H9 (cell line): ENCODE data around the gene TOR3A. TPM values are rescaled to one million over a fixed set of nuclear protein-coding genes. Genes with fewer than 3 reads are reported as not detected.

ENCODE experiments used
- DNase-seq: peaks from one replicate; pipeline ENCODE4 v3.0.0-alpha.2; 2017
- H2AFZ ChIP-seq: one replicate; pipeline ENCODE4 v1.6.1; 2013; ENCODE audit warnings: mild to moderate bottlenecking, low read length, control low read depth, moderate library complexity
- H2AK5ac ChIP-seq: 2 replicates; pipeline ENCODE4 v1.6.1; 2013; ENCODE audit warnings: low read length, control low read depth, mixed read lengths; ENCODE audit not compliant: insufficient read length
- H2BK120ac ChIP-seq: one replicate; pipeline ENCODE4 v1.6.1; 2013; ENCODE audit warnings: low read depth, mild to moderate bottlenecking, low read length, control low read depth, inconsistent platforms; ENCODE audit not compliant: poor library complexity, severe bottlenecking
- H2BK12ac ChIP-seq: 2 replicates; pipeline ENCODE4 v1.6.1; 2013; ENCODE audit warnings: low read length, control low read depth, mixed read lengths, low read depth; ENCODE audit not compliant: insufficient read length
- H2BK15ac ChIP-seq: 2 replicates; pipeline ENCODE4 v1.6.1; 2013; ENCODE audit warnings: low read depth, low read length, control low read depth
- H2BK20ac ChIP-seq: one replicate; pipeline ENCODE4 v1.6.1; 2013; ENCODE audit warnings: low read depth, mild to moderate bottlenecking, low read length, control low read depth, inconsistent platforms; ENCODE audit not compliant: poor library complexity, severe bottlenecking
- H2BK5ac ChIP-seq: 2 replicates; pipeline ENCODE4 v1.6.1; 2013; ENCODE audit warnings: low read length, control low read depth, mixed read lengths; ENCODE audit not compliant: insufficient read length
- H3K14ac ChIP-seq: 2 replicates; pipeline ENCODE4 v1.6.1; 2013; ENCODE audit warnings: low read length, control low read depth; ENCODE audit not compliant: insufficient read depth
- H3K18ac ChIP-seq: 2 replicates; pipeline ENCODE4 v1.6.1; 2013; ENCODE audit warnings: low read depth, mild to moderate bottlenecking, mixed read lengths, low read length, control low read depth; ENCODE audit not compliant: insufficient read length
- H3K23ac ChIP-seq: 2 replicates; pipeline ENCODE4 v1.6.1; 2013; ENCODE audit warnings: low read length, control low read depth, mixed read lengths, low read depth; ENCODE audit not compliant: insufficient read length
- H3K23me2 ChIP-seq: 2 replicates; pipeline ENCODE4 v1.6.1; 2013; ENCODE audit warnings: low read depth, mild to moderate bottlenecking, mixed read lengths, low read length, control low read depth; ENCODE audit not compliant: insufficient read length, poor library complexity, severe bottlenecking
- H3K27ac ChIP-seq: 2 replicates; pipeline ENCODE4 v1.5.1; 2013; ENCODE audit warnings: low read length, control low read depth, mixed read lengths, low read depth; ENCODE audit not compliant: insufficient read length
- H3K27me3 ChIP-seq: 2 replicates; pipeline ENCODE4 v1.6.1; 2013; ENCODE audit warnings: low read length, control low read depth, inconsistent platforms; ENCODE audit not compliant: insufficient read depth
- H3K4ac ChIP-seq: 2 replicates; pipeline ENCODE4 v1.6.1; 2013; ENCODE audit warnings: low read depth, mild to moderate bottlenecking, control low read depth, inconsistent platforms, low read length, moderate library complexity
- H3K4me1 ChIP-seq: 2 replicates; pipeline ENCODE4 v1.6.1; 2013; ENCODE audit warnings: low read length, control low read depth, inconsistent platforms; ENCODE audit not compliant: insufficient read depth
- H3K4me2 ChIP-seq: 2 replicates; pipeline ENCODE4 v1.6.1; 2013; ENCODE audit warnings: low read length, control low read depth, mixed read lengths; ENCODE audit not compliant: insufficient read length, insufficient read depth
- H3K56ac ChIP-seq: 2 replicates; pipeline ENCODE4 v1.6.1; 2013; ENCODE audit warnings: low read depth, mild to moderate bottlenecking, mixed read lengths, low read length, control low read depth; ENCODE audit not compliant: insufficient read length
- H3K79me1 ChIP-seq: 2 replicates; pipeline ENCODE4 v1.6.1; 2013; ENCODE audit warnings: low read depth, mild to moderate bottlenecking, moderate library complexity, low read length, control low read depth, inconsistent platforms; ENCODE audit not compliant: insufficient read depth, poor library complexity, severe bottlenecking
- H3K79me2 ChIP-seq: 2 replicates; pipeline ENCODE4 v1.6.1; 2013; ENCODE audit warnings: low read length, control low read depth, inconsistent platforms; ENCODE audit not compliant: insufficient read depth
- H3K9ac ChIP-seq: 2 replicates; pipeline ENCODE4 v1.6.1; 2013; ENCODE audit warnings: low read length, control low read depth, mixed read lengths; ENCODE audit not compliant: insufficient read length; ENCODE audit errors: extremely low read depth
- H3K9me3 ChIP-seq: one replicate; pipeline ENCODE4 v1.6.1; 2013; ENCODE audit warnings: low read depth, low read length, inconsistent platforms; ENCODE audit not compliant: control insufficient read depth
- H3T11ph ChIP-seq: one replicate; pipeline ENCODE4 v1.6.1; 2013; ENCODE audit warnings: mild to moderate bottlenecking, low read length, control low read depth, inconsistent platforms
- H4K20me1 ChIP-seq: one replicate; pipeline ENCODE4 v1.6.1; 2013; ENCODE audit not compliant: control insufficient read depth, insufficient read length, insufficient read depth
- H4K5ac ChIP-seq: 2 replicates; pipeline ENCODE4 v1.6.1; 2013; ENCODE audit warnings: low read depth, mild to moderate bottlenecking, mixed read lengths, low read length, control low read depth; ENCODE audit not compliant: insufficient read length
- H4K8ac ChIP-seq: replicated peaks from 2 replicates; pipeline ENCODE4 v1.6.1; 2013; ENCODE audit warnings: low read length, control low read depth, mixed read lengths, low read depth; ENCODE audit not compliant: insufficient read length
- H4K91ac ChIP-seq: 2 replicates; pipeline ENCODE4 v1.6.1; 2013; ENCODE audit warnings: low read depth, mild to moderate bottlenecking, moderate library complexity, mixed read lengths, low read length, control low read depth; ENCODE audit not compliant: insufficient read length
- H3K27ac Mint-ChIP-seq, 3 experiments: 2 replicates in 2 of 3; 3 replicates in 1 of 3; pipeline ENCODE4 v1.8.0; 2020 to 2021; ENCODE audit warnings: mixed read lengths in 3 of 3, mild to moderate bottlenecking in 1 of 3, moderate library complexity in 1 of 3
- H3K27me3 Mint-ChIP-seq: 2 replicates; pipeline ENCODE4 v1.8.0; 2021; ENCODE audit warnings: low read depth, mild to moderate bottlenecking, moderate library complexity, mixed read lengths
- H3K36me3 Mint-ChIP-seq, 3 experiments: 2 replicates in 2 of 3; 3 replicates in 1 of 3; pipeline ENCODE4 v1.8.0; 2020 to 2021; ENCODE audit warnings: low read depth in 3 of 3, mixed read lengths in 3 of 3; ENCODE audit not compliant: insufficient read depth in 1 of 3
- H3K4me1 Mint-ChIP-seq, 2 experiments: 2 replicates each; pipeline ENCODE4 v1.8.0; 2020; ENCODE audit warnings: mixed read lengths in 2 of 2
- H3K4me3 Mint-ChIP-seq, 2 experiments: 2 replicates in 1 of 2; 3 replicates in 1 of 2; pipeline ENCODE4 v1.8.0; 2020 to 2021; ENCODE audit warnings: mild to moderate bottlenecking in 2 of 2, mixed read lengths in 2 of 2, moderate library complexity in 1 of 2
- H3K9me3 Mint-ChIP-seq, 2 experiments: 2 replicates in 1 of 2; 3 replicates in 1 of 2; pipeline ENCODE4 v1.8.0; 2020; ENCODE audit warnings: mild to moderate bottlenecking in 2 of 2, mixed read lengths in 2 of 2, moderate library complexity in 1 of 2
- CTCF ChIP-seq: fragments of 200-600 bp; sonication (generic); conservative IDR thresholded peaks from 3 replicates; pipeline ENCODE4 v1.8.0; 2021; ENCODE audit warnings: antibody characterized with exemption, mild to moderate bottlenecking
- WGBS: extraction: QIAGEN DNeasy Blood & Tissue Kit; methylation state at CpG from one replicate; pipeline ENCODE4 v1.1.7; 2013; ENCODE audit warnings: missing lambda C conversion rate, low lambda C conversion rate, mixed read lengths; ENCODE audit not compliant: insufficient read length; ENCODE audit errors: extremely low coverage; 5-methylcytosine and 5-hydroxymethylcytosine counted together
- total RNA-seq: library from RNA; stranded (reverse); gene quantifications from 2 replicates; pipeline ENCODE4 v1.2.1, GENCODE V29; 2021

Gene TOR3A
- total RNA-seq, 1 experiment from 2014 or later = 27.3 TPM

GRCh38 chr1:179120736-179121135 lies 38.9 kb downstream of the TOR3A start:
- Histone ChIP-seq H2BK12ac (no peak overlapping the region), H3K14ac (no peak overlapping the region), H2AFZ (no peak overlapping the region), H3K23me2 (no peaks in the 10 kb centered on the region), H2BK5ac (no peak overlapping the region), H3K4me2 (no peak overlapping the region), H3K27ac (no peak overlapping the region), H3K9me3 (no peaks in the 10 kb centered on the region), H4K20me1 (no peaks in the 10 kb centered on the region), H3K4ac (no peak overlapping the region), H2AK5ac (no peak overlapping the region), H3K18ac (no peak overlapping the region), H2BK120ac (no peak overlapping the region), H3K4me1 (0 out of 2 replicates have a peak, but pooled peaks cover 4% of the 10 kb centered on the region), H3K9ac (no peak overlapping the region), H3K23ac (no peak overlapping the region), H3K56ac (no peak overlapping the region), H3K79me1 (no peaks in the 10 kb centered on the region), H2BK20ac (no peak overlapping the region), H3K79me2 (no peaks in the 10 kb centered on the region), H2BK15ac (no peak overlapping the region), H4K91ac (no peak overlapping the region), H3K27me3 (no peaks in the 10 kb centered on the region), H4K5ac (no peak overlapping the region), H4K8ac (no peak overlapping the region), H3T11ph (no peak overlapping the region)
- WGBS = no CpG with 5 or more reads among the region's 2 CpGs
- no peaks in the 10 kb centered on the region for H3K27me3 Mint-ChIP-seq
- peaks cover 20 to 39% (median 30%) of the 10 kb centered on the region in 3 experiments for H3K36me3 Mint-ChIP-seq
- no peak for DNase-seq
- peaks cover 8 to 16% of the 10 kb centered on the region in 2 experiments for H3K4me1 Mint-ChIP-seq
- no peak for TF ChIP-seq CTCF
- no peak overlapping the region for H3K4me3 Mint-ChIP-seq
- no peaks in the 10 kb centered on the region for H3K9me3 Mint-ChIP-seq
- H3K27ac Mint-ChIP-seq = no peak overlapping the region; a peak in 1 of 7 replicates
